ENCODE data around the gene PITPNC1.
"Not testable (repeated sequence)": the region's sequence is repeated elsewhere in the genome, so short reads cannot be mapped to it uniquely, and the experiment has no call there.

PITPNC1 gene

DNA sequence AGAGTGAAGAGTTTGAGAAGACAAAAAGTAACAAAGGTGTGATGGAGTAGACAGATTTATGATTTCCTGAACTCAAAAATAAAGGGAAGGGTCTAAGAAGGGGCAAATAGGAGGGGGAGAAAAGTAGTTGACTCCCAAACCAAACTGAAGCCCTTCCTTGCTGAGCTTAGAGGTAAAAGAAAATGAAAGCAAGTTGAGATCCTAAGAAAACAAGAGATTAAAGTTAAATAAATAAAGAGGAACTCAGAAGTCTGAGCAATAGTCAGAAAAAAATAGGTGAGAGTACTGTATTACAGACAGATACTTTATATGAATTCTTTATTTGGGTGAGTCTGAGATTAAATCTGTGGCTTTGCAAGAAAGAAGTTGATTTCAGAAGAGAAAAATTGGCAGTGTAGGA lies 7.4 kb upstream of the PITPNC1 start:
- ATAC-seq, result no peak
- no peak for DNase-seq

- ATAC-seq, result no peak
- DNase-seq, result no peak
These were observed 4.3 kb upstream of the PITPNC1 start for GRCh38 chr17:67372751-67373150.

DNA sequence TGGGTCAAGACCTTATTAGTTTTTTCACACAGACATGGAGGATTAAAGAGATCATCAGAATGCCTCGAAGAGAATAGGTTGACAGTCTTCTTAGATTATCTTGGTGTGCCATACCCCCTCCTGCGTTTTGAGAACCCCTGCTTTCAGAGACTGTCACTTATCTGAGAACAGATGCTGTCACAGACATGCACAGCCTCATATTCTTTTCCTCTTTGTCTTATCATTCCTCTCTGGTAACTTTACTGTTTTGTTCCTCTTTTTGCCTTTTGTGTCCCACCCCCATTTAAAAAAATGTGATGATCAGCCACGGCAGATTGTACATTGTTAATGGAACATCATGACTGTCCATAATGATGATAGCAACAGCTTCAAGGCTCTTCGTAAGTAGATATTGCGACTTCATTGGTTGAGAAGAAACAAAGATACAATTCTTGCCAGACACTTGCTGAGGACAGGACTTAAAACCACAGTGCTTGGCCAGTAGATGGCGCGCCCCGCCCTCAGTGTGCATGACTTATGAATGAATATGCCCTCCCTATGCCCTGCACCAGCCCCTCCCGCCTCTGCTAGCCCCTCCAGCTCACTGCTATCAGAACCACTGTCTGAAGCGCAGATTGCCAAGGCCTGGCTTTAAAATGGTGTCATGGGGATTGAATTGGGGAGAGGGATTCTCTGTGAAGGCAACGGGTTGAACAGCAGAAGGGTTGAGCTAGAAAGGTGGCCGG lies 2.6 kb upstream of the PITPNC1 start:
- ATAC-seq, result peak; percentile 52

GRCh38 chr17:67375054-67375427 lies 2.0 kb upstream of the PITPNC1 start:
- no peak for ATAC-seq
- DNase-seq, result no peak

More for the DNA sequence above, 2.6 kb upstream of the PITPNC1 start:
- DNase-seq, result peak; percentile 91

DNA sequence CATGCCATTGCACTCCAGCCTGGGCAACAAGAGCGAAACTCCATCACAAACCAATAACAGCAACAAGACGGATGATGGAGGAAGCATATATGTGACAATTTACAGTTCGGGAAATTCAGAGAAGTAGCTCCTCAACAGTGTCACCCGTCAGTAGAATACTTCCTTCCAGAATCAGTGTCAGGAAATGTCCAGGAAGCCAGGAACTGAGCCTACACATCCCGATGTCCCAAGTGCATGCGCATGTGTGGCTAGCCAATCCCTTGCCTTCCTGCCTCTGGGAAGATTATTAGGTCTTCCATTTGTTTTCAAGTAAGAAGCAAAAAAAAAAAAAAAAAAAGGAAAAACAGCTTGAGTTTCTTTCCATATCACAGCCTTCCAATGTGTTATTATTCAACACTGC lies 1.4 kb upstream of the PITPNC1 start:
- no peak for ATAC-seq
- no peak for DNase-seq

DNA sequence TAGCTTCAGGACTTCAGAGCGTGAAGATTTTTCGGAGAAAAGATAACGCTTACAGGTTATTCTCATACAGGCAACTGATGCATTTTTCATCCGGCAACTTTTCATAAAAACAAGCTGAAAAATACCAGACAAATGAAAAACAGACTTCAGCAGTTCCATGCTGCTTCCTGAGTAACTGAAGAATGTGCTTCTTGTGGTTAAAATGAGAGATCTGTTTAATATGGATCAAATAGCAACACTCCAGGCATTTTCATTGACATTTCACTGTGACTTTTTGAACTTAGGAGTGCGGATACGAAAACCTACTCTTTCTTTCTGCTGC lies 705 bp upstream of the PITPNC1 start:
- DNase-seq (no peak), ATAC-seq (no peak)

GRCh38 chr17:67377488-67378453 lies 690 bp downstream of the PITPNC1 start:
- peak; percentile 69 for DNase-seq
- ATAC-seq, result peak; percentile 15

- DNase-seq (peak; percentile 87), ATAC-seq (peak; percentile 53)
These were observed 1.6 kb downstream of the PITPNC1 start for GRCh38 chr17:67378454-67379250.

GRCh38 chr17:67379251-67379630 lies 2.2 kb downstream of the PITPNC1 start:
- ATAC-seq, result no peak
- no peak for DNase-seq

- DNase-seq (no peak), ATAC-seq (no peak)
These were observed 4.8 kb downstream of the PITPNC1 start for GRCh38 chr17:67381929-67382257.

DNA sequence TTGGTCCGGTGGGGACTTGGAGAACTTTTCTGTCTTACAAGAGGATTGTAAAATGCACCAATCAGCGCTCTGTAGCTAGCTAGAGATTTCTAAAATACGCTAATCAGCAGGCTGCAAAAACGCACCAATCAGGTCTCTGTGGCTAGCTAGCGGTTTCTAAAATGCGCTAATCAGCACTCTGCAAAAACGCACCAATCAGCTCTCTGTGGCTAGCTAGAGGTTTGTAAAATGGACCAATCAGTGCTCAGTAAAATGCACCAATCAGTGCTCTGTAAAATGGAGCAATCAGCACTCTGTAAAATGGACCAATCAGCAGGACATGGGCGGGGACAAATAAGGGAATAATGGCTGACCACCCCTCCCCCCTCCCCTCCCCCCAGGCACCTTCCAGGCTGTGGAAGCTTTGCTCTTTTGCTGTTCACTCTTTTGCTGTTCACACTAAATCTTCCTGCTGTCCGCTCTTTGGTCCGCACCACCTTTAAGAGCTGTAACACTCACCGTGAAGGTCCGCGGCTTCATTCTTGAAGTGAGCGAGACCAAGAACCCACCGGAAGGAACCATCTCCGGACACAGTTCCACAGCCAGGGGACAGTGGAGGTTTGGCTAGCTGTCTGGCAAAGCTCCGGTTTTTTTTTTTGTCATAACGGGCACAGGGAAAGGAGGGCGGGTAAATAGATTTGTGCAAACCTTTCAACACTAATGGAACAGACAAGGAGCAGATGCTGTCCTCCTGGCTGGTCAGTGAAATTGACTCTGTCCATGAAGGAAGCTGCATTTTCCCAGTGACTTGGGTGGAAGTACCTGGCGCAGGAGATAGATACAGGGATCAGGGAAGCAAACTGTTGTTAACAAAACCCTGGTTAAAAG lies 8.3 kb downstream of the PITPNC1 start:
- ATAC-seq, result no peak
- no peak for DNase-seq

DNA sequence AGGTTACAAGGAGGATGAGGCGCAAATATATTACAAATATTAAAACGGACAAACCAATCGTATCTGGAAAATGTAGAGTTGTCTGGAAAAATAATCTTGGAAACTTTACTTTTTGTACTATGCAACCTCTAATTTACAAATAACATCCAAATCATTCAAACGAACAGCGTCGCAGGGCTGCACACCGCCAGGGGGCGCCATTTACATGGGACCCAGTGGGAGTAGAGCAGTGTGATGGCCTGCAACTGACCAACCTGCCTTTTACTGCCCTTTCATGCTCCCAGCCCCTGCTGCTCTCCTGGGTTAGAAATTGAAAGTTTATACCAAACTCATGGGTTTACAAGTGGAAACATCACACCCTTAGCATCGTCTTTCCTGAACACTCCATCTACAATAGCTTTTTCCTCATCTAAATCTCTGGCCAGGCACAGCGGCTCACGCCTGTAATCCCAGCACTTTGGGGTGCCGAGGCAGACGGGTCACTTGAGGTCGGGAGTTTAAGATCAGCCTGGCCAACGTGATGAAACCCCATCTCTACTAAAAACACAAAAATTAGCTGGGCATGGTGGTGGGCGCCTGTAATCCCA lies 10.0 kb downstream of the PITPNC1 start:
- peak; percentile 86 for DNase-seq
- no peak for ATAC-seq

GRCh38 chr17:67388536-67388935 lies 11.5 kb downstream of the PITPNC1 start:
- ATAC-seq, result not testable (repeated sequence)

GRCh38 chr17:67388986-67389385 lies 11.9 kb downstream of the PITPNC1 start:
- DNase-seq, result no peak
- ATAC-seq, result no peak

More at GRCh38 chr17:67388536-67388935, 11.5 kb downstream of the PITPNC1 start:
- DNase-seq, result not testable (repeated sequence)

- ATAC-seq, result no peak
- no peak for DNase-seq
These were observed 13.0 kb downstream of the PITPNC1 start for GRCh38 chr17:67390006-67390645.

- DNase-seq (peak; percentile 77), ATAC-seq (peak; percentile 96)
These were observed 13.7 kb downstream of the PITPNC1 start for GRCh38 chr17:67390646-67391361.

DNA sequence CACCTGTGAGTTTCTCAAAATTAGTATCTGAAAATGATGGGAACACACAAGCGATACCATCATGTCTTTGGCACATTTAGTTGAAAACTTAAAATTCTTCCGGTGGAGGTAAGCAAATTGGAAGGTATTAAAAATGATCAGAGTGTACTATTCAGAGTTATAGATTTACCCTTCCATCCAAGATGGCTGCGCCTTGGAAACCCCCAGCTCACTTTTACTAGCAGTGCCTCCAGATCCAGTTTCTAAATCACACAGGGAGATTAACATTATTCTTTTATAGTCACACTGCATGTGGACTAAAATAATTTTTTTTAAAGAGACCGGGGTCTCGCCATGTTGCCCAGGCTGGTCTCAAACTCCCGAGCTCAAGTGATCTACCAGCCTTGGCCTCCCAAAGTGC lies 15.0 kb downstream of the PITPNC1 start:
- ATAC-seq, result no peak
- DNase-seq, result no peak

DNA sequence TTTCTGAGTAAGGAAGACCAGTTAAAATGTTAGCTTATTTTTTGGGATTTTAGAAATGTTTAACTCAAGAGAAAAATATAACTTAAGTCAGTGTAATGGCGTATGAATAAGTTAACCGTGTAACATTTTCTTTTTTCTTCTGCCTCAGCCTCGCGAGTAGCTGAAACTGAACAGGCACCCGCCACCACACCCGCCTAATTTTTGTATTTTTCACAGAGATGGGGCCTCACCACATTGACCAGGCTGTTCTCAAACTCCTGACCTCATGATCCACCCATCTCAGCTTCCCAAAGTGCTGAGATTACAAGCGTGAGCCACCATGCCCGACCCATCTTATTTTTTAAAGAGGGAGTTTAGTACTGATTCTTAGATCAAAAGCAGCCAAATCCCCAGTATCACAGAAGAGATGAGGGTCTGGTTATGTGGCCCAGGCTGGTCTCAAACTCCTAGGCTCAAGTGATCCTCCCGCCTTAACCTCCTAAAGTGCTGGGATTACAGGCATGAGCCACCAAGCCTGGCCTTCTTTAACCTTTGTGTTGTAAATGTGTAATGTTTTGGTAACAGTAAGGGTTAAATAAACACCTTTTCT lies 16.8 kb downstream of the PITPNC1 start:
- ATAC-seq (no peak), DNase-seq (no peak)

DNA sequence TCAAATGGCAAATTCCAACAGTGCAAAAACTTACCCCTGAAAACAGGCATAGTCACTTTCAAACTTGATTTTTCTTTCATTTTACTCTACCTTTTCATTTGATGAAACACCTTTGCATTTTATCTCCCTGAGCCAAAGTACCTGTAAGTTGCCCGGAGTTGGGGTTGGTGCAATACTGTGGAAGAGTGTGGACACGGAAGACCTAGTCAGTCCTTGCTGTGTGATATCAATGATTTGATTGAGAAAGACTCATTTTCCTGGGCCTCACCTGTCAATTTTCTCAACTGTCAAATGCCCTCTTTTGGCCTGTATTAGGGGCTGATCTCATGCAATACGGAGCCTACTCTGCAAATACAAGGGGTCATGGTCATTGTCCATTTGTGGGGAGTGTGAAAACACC lies 22.6 kb downstream of the PITPNC1 start:
- ATAC-seq, result no peak
- no peak for DNase-seq

DNA sequence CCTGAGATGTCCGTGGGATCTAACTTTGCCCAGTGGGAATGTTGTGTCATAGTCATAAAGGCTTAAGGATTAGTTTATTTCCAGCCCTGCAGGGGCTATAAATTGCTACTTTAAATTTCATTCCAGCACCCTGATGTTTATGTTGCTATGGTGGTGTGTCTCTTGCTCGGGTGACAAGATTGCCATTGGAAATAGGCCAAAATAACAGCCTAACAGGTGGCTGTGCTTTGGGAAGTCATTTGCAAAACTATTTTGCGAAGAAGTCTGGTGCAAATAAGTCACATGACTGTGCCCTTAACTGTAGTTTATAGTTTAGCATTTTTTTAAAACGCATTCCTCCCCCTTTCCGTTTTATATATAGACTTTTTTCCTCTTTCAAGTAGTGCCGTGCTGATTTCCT lies 23.1 kb downstream of the PITPNC1 start:
- ATAC-seq, result no peak
- no peak for DNase-seq

All from stimulated activated naive CD8-positive, alpha-beta T cell treated with anti-CD3 and anti-CD28 coated beads, Interleukin-15, Interleukin-2, amounts not matched to agents 100 U/mL and 50 U/mL, for 24 hours (primary cell).